Pancreas (tissue), 10 donors: ENCODE results near the gene MYBPH. TPM values are rescaled to one million over a fixed set of nuclear protein-coding genes. Genes with fewer than 3 reads are reported as not detected.

Experiments
- ATAC-seq, 4 donors: fragments of 200-7000 bp; cut with Tn5 transposase; one replicate each; pipeline versions ENCODE4 v1.8.0 to v1.9.1; 2020; ENCODE audit warnings: mild to moderate bottlenecking in 4 of 4, moderate library complexity in 4 of 4
- DNase-seq, 6 donors: peaks; one replicate each; pipeline ENCODE4 v3.0.0-alpha.2; 2020
- FAIRE-seq: peaks from 2 replicates; lab custom pipeline; 2012; peaks lifted over from hg19 to GRCh38; lab: Jason Lieb, UNC
- H3K27ac ChIP-seq, 4 donors: fragments of 200-600 bp; sonication (generic); 1 replicate in 3 of 4; 2 replicates in 1 of 4; pipeline versions ENCODE4 v1.5.0 to v1.8.0; 2020
- H3K27me3 ChIP-seq, 4 donors: fragments of 200-600 bp; one replicate each; pipeline ENCODE4 v1.8.0; 2021
- H3K36me3 ChIP-seq, 3 donors: fragments of 200-600 bp; sonication (generic) in 1 of 3; one replicate each; pipeline versions ENCODE4 v1.5.0 to v1.8.0; 2020 to 2021
- H3K4me1 ChIP-seq, 3 donors: fragments of 200-600 bp; one replicate each; pipeline ENCODE4 v1.8.0; 2021
- H3K4me3 ChIP-seq, 4 donors: fragments of 200-600 bp; sonication (generic) in 2 of 4; one replicate each; pipeline versions ENCODE4 v1.5.0 to v1.8.0; 2020 to 2021
- H3K9me3 ChIP-seq, 4 donors: fragments of 200-600 bp; one replicate each; pipeline ENCODE4 v1.8.0; 2021
- WGBS, 2 donors: extraction: QIAGEN DNeasy Blood & Tissue Kit; methylation state at CpG; one replicate each; pipeline ENCODE4 v1.1.7; 2013; 5-methylcytosine and 5-hydroxymethylcytosine counted together
- intact Hi-C, 3 donors: fragments of 100-400 bp; cut with DNase I; formaldehyde crosslinking; loops; one replicate each; pipeline versions ENCODE4 v1.11.1 to v1.14.2; 2022
- polyA plus RNA-seq, 2 donors: library from polyadenylated mRNA; stranded (reverse); fragments of 200-250 nt; gene quantifications; one replicate each; pipeline ENCODE4 v1.2.3, GENCODE V29; 2013
- total RNA-seq, 6 donors: library from RNA; stranded (reverse); fragmentation: NEBNext Ultra II Directional in 4 of 6; extraction: Animal tissue kit (Norgen Biotek cat#: 25700) in 4 of 6; gene quantifications; one replicate each; pipeline versions ENCODE4 v1.2.1 to v1.2.4, GENCODE V29; 2021 to 2023
- TF ChIP-seq, protein P1 (sequence below), 4 donors: fragments of 200-600 bp; sonication (generic) in 3 of 4; IDR thresholded peaks; one replicate each; pipeline versions ENCODE4 v1.5.0 to v1.8.0; 2021; ENCODE audit warnings: antibody characterized with exemption in 4 of 4
- donor health status: healthy with polysubstance abuse.
- donor health status: DM: no; HTN: no; CAD: no; lungs with moderate emphysema.
- donor health status: DM: no; HTN: no; CAD: no.
- donor health status: control.
- donor health status: control.
- donor health status: Bipolar disorder and iron deficiency.
- donor health status: DM: yes; HTN: yes; CAD: no.
- donor health status: DM: no; HTN: no; CAD: no.
- donor health status: DM: no; HTN: no; CAD: no.
- donor health status: DM: yes; HTN: yes; CAD: no.

The MYBPH gene
- total and polyA plus RNA-seq, 8 donors: not detected

DNA sequence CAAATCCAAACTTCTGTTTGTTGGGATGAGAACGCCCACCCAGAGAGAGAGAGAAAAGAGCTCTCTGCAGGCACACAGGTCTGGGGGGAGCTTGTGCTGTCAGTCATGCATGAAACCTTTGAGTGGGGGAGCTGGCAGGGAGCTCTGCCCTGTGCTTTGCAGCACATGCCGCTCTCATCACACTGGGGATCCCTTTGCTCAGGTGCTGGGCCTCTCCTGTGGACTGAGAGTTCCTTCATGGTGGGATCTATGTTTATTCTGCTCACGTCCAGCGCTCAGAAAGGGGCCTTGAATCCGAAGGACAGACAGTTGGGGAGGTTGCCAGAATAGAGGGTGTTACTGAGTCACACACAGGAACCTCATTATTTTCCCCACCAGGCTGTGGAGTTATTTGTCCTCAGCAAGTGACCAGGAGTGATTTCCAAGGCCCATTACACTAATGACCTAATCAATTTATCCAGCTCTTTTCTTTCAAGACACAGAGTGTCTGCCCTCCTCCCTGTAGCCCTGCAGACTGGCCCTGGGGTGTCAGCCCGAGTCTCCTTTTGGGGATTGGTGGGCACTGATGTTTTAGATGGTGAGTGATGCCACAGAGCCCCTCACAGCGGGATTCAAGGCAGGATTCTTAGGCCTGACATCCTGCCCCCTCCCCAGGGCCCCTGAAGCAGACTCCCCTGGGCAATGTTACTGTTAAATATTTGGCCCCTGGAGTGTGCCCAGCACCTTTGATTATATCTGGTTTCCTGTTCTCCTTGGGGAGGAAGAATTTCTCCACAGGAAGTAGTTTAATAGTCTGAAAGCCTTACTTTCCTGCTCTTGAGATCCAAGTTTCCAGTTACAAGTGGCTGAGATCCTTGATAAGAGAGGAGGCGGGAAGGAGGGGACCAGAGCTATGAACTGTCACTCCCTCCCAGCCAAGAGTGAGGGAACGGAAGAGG, 22.3 kb downstream of the MYBPH start:
- WGBS, 2 donors: 71 to 72% methylated on average over 9 of the region's 9 CpGs
- intact Hi-C loops: no loop called here
- Histone ChIP-seq H3K27ac (peak overlapping the region in 2 of 4 donors; percentile 30 to 41), H3K4me1 (peaks cover 0 to 7% (median 0%) of the 10 kb centered on the region in 3 donors), H3K4me3 (no peak overlapping the region), H3K9me3 (no peaks in the 10 kb centered on the region), H3K36me3 (no peaks in the 10 kb centered on the region), H3K27me3 (no peaks in the 10 kb centered on the region)
- TF ChIP-seq, protein P1, sequence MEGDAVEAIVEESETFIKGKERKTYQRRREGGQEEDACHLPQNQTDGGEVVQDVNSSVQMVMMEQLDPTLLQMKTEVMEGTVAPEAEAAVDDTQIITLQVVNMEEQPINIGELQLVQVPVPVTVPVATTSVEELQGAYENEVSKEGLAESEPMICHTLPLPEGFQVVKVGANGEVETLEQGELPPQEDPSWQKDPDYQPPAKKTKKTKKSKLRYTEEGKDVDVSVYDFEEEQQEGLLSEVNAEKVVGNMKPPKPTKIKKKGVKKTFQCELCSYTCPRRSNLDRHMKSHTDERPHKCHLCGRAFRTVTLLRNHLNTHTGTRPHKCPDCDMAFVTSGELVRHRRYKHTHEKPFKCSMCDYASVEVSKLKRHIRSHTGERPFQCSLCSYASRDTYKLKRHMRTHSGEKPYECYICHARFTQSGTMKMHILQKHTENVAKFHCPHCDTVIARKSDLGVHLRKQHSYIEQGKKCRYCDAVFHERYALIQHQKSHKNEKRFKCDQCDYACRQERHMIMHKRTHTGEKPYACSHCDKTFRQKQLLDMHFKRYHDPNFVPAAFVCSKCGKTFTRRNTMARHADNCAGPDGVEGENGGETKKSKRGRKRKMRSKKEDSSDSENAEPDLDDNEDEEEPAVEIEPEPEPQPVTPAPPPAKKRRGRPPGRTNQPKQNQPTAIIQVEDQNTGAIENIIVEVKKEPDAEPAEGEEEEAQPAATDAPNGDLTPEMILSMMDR (IDR thresholded peaks at IDR 0.05): no peak
- FAIRE-seq: no peak
- no peak for ATAC-seq
- DNase-seq: no peak

GRCh38 chr1:203152158-203153034, 23.2 kb downstream of the MYBPH start:
- H3K9me3 ChIP-seq: no peaks in the 10 kb centered on the region
- no peak for ATAC-seq
- no peaks in the 10 kb centered on the region for H3K36me3 ChIP-seq
- no peak overlapping the region for H3K4me3 ChIP-seq
- no peak for DNase-seq
- FAIRE-seq: no peak
- H3K27me3 ChIP-seq: no peaks in the 10 kb centered on the region
- peak overlapping the region in 2 of 4 donors; percentile 30 to 41 for H3K27ac ChIP-seq
- TF ChIP-seq, protein P1 (IDR thresholded peaks at IDR 0.05): no peak
- peaks cover 0 to 7% (median 0%) of the 10 kb centered on the region in 3 donors for H3K4me1 ChIP-seq
- intact Hi-C loops: no loop called here
- WGBS, 2 donors: 68 to 72% methylated on average over 9 of the region's 10 CpGs

- H3K27ac ChIP-seq: peak overlapping the region in 1 of 4 donors; percentile 8
- no peaks in the 10 kb centered on the region for H3K9me3 ChIP-seq
- no peak for DNase-seq
- TF ChIP-seq, protein P1 (IDR thresholded peaks at IDR 0.05): no peak
- peaks cover 0 to 7% (median 0%) of the 10 kb centered on the region in 3 donors for H3K4me1 ChIP-seq
- H3K27me3 ChIP-seq: no peaks in the 10 kb centered on the region
- H3K4me3 ChIP-seq: no peak overlapping the region
- H3K36me3 ChIP-seq: no peaks in the 10 kb centered on the region
- WGBS, 2 donors: 46% methylated on average over 9 of the region's 9 CpGs
- no peak for ATAC-seq
- intact Hi-C loops: no loop called here
- no peak for FAIRE-seq
Measured at GRCh38 chr1:203151362-203152157, 24.1 kb downstream of the MYBPH start.

GRCh38 chr1:203150511-203151297, 24.9 kb downstream of the MYBPH start:
- Histone ChIP-seq H3K36me3 (no peaks in the 10 kb centered on the region), H3K27ac (peak overlapping the region in 3 of 4 donors; percentile 3 to 75 (median 57)), H3K27me3 (no peaks in the 10 kb centered on the region), H3K4me3 (no peak overlapping the region), H3K4me1 (peaks cover 0 to 7% (median 0%) of the 10 kb centered on the region in 3 donors), H3K9me3 (no peaks in the 10 kb centered on the region)
- intact Hi-C loops: no loop called here
- TF ChIP-seq, protein P1 (IDR thresholded peaks at IDR 0.05): no peak
- ATAC-seq (no peak), FAIRE-seq (no peak), DNase-seq (peak in 1 of 6 donors; percentile 20)
- 63 to 72% methylated on average over 9 of the region's 9 CpGs for WGBS, 2 donors
